A549 (cell line): ENCODE measurements around the gene CHIA. TPM values are rescaled to one million over a fixed set of nuclear protein-coding genes. Genes with fewer than 3 reads are reported as not detected.
"Not testable (repeated sequence)": the region's sequence is repeated elsewhere in the genome, so short reads cannot be mapped to it uniquely, and the experiment has no call there.

ENCODE experiments used
- ATAC-seq, 2 experiments: fragments of 200-7000 bp in 1 of 2; fragments of >200 bp in 1 of 2; cut with Nextera tagmentation in 1 of 2; cut with Tn5 transposase in 1 of 2; 3 replicates each; pipeline versions ENCODE4 v1.8.0 to v1.9.1; 2018 to 2020; ENCODE audit warnings: mild to moderate bottlenecking in 1 of 2, moderate library complexity in 1 of 2
- CTCF ChIA-PET: fragments of 300-600 bp; sonication (Branson Sonifier 250); formaldehyde crosslinking; extraction: SDS; loops from one replicate; lab custom pipeline; 2021; ENCODE audit warnings: antibody characterized with exemption, inconsistent platforms; lab: Yijun Ruan, JAX
- POLR2A ChIA-PET: fragments of 350-600 bp; formaldehyde crosslinking; extraction: SDS; loops from one replicate; lab custom pipeline; 2021; ENCODE audit warnings: antibody characterized with exemption, inconsistent platforms; lab: Yijun Ruan, JAX
- DNase-seq, 2 experiments: peaks; one replicate each; pipeline versions ENCODE4 v3.0.0 to v3.0.0-alpha.2; 2011 to 2016; ENCODE audit warnings: low read depth in 1 of 2, low spot score in 1 of 2
- FAIRE-seq: peaks from 2 replicates; lab custom pipeline; 2011; peaks lifted over from hg19 to GRCh38; lab: Jason Lieb, UNC
- H3K27ac ChIP-seq, 2 experiments: fragments of >200 bp; sonication (Bioruptor Twin); formaldehyde crosslinking; 3 replicates each; pipeline ENCODE4 v1.5.1; 2016 to 2017
- H3K4me1 ChIP-seq: fragments of >200 bp; sonication (Bioruptor Twin); formaldehyde crosslinking; 3 replicates; pipeline ENCODE4 v1.6.1; 2016
- H3K4me2 ChIP-seq: fragments of >200 bp; sonication (Bioruptor Twin); formaldehyde crosslinking; 3 replicates; pipeline ENCODE4 v1.6.1; 2016
- H3K4me3 ChIP-seq: fragments of >200 bp; sonication (Bioruptor Twin); formaldehyde crosslinking; 3 replicates; pipeline ENCODE4 v1.5.1; 2016
- H3K9me3 ChIP-seq: fragments of >200 bp; sonication (Bioruptor Twin); formaldehyde crosslinking; 3 replicates; pipeline ENCODE4 v1.6.1; 2016
- BHLHE40 ChIP-seq: IDR thresholded peaks from 2 replicates; pipeline ENCODE4 v1.6.1; 2012; ENCODE audit warnings: low read depth, low read length, inconsistent platforms
- CHD4 ChIP-seq: fragments of 200-600 bp; sonication (generic); IDR thresholded peaks from 2 replicates; pipeline ENCODE4 v1.6.1; 2016; ENCODE audit warnings: antibody characterized with exemption, mild to moderate bottlenecking, borderline replicate concordance
- EHF ChIP-seq: fragments of 250-450 bp; sonication (Bioruptor Pico); IDR thresholded peaks from 2 replicates; pipeline ENCODE4 v1.5.0; 2020; ENCODE audit warnings: mild to moderate bottlenecking
- ESRRA ChIP-seq: fragments of 150-350 bp; IDR thresholded peaks from 2 replicates; pipeline ENCODE4 v1.6.1; 2014; ENCODE audit warnings: mild to moderate bottlenecking, low read length, borderline replicate concordance
- GATA3 ChIP-seq: IDR thresholded peaks from 2 replicates; pipeline ENCODE4 v1.6.1; 2012; ENCODE audit warnings: borderline replicate concordance
- KDM1A ChIP-seq: fragments of 200-600 bp; sonication (generic); IDR thresholded peaks from 2 replicates; pipeline ENCODE4 v1.6.1; 2016; ENCODE audit warnings: low read depth, mild to moderate bottlenecking
- MAFK ChIP-seq: fragments of 450-650 bp; IDR thresholded peaks from 2 replicates; pipeline ENCODE4 v1.6.1; 2014; ENCODE audit not compliant: partially characterized antibody
- NR3C1 ChIP-seq: fragments of >200 bp; sonication (Bioruptor Twin); formaldehyde crosslinking; IDR thresholded peaks from 3 replicates; pipeline ENCODE4 v1.6.1; 2017
- RAD21 ChIP-seq, 2 experiments: fragments of >200 bp in 1 of 2; sonication (Bioruptor Twin) in 1 of 2; formaldehyde crosslinking in 1 of 2; IDR thresholded peaks in 1 of 2; conservative IDR thresholded peaks in 1 of 2; 2 replicates in 1 of 2; 3 replicates in 1 of 2; pipeline ENCODE4 v1.6.1; 2012 to 2018; ENCODE audit warnings: inconsistent platforms in 1 of 2
- RARB ChIP-seq: fragments of 250-450 bp; sonication (Bioruptor Pico); IDR thresholded peaks from 2 replicates; pipeline ENCODE4 v1.8.0; 2021; ENCODE audit warnings: mild to moderate bottlenecking, moderate library complexity
- SMC3 ChIP-seq: fragments of >200 bp; sonication (Bioruptor Twin); formaldehyde crosslinking; IDR thresholded peaks from 3 replicates; pipeline ENCODE4 v1.6.1; 2018; ENCODE audit warnings: inconsistent platforms
- TP53 ChIP-seq: fragments of 250-450 bp; sonication (Bioruptor Pico); IDR thresholded peaks from 2 replicates; pipeline ENCODE4 v1.5.0; 2021; ENCODE audit warnings: mild to moderate bottlenecking, moderate library complexity
- ZFP36 ChIP-seq: fragments of 450-650 bp; IDR thresholded peaks from 2 replicates; pipeline ENCODE4 v1.6.1; 2014; ENCODE audit warnings: borderline replicate concordance; ENCODE audit not compliant: partially characterized antibody
- ZNF302 ChIP-seq: fragments of 250-450 bp; sonication (Bioruptor Pico); IDR thresholded peaks from 2 replicates; pipeline ENCODE4 v1.9.0; 2021; ENCODE audit warnings: inconsistent platforms, mild to moderate bottlenecking, moderate library complexity
- WGBS: methylation state at CpG from one replicate; pipeline ENCODE4 v1.1.6; 2017; ENCODE audit errors: missing lambda C conversion rate; 5-methylcytosine and 5-hydroxymethylcytosine counted together
- polyA plus RNA-seq, 4 experiments: library from polyadenylated mRNA; depleted of rRNA in 3 of 4; stranded (reverse); fragments of >200 nt; fragmentation: RNase III in 1 of 4; extraction: RNeasy Plus Mini Kit Qiagen cat#74134 plus additional on column Dnase treatment in 1 of 4; gene quantifications; 2 replicates in 3 of 4; 3 replicates in 1 of 4; pipeline ENCODE4 v1.2.3, GENCODE V29; 2011 to 2017
- TF ChIP-seq, protein P1 (sequence below): fragments of >200 bp; sonication (Bioruptor Twin); formaldehyde crosslinking; IDR thresholded peaks from 3 replicates; pipeline ENCODE4 v1.5.1; 2016
- TF ChIP-seq, protein P2 (sequence below): IDR thresholded peaks from 2 replicates; pipeline ENCODE4 v1.6.1; 2012
- TF ChIP-seq, protein P3 (sequence below): fragments of 200-600 bp; sonication (generic); IDR thresholded peaks from 2 replicates; pipeline ENCODE4 v1.6.1; 2016; ENCODE audit warnings: antibody characterized with exemption, mild to moderate bottlenecking, moderate library complexity

CHIA gene
- polyA plus RNA-seq, 2 of the 4 experiments (the other 2 are of a cell fraction): not detected

DNA sequence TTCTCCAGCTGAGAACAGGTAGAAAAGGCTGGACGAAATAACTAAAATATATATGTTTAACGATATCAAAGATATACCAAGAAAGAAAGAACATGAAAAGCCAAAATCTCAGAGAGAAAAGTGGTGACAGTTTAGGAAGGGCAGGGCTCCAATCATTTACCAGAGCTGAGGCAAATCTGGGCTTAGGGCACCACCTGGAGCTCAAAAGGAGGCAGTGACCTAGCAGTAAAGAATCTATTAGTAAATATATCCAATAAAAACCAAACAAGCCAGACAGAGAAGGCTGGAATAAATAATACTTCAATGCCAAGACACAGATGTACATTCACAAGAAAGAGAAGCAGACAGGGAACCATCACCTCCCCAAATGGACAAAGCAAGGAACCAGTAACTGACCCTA, 43.5 kb downstream of the CHIA start:
- ChIA-PET CTCF (interaction anchor here (0.6 to 3.7 kb wide), 3 partner anchors 17 to 225 kb away, joined by 3 to 16 read pairs (median 3); no protein-coding TSS in a partner anchor), POLR2A (no interaction called here)
- Histone ChIP-seq H3K9me3 (no peaks in the 10 kb centered on the region), H3K27ac (no peak overlapping the region), H3K4me3 (no peak overlapping the region), H3K4me2 (no peak overlapping the region), H3K4me1 (no peaks in the 10 kb centered on the region)
- FAIRE-seq (no peak), DNase-seq (peak in 1 of 2 experiments; percentile 20), ATAC-seq (peak in 1 of 2 experiments; percentile 46; a peak in 1 of 6 replicates)
- 2% methylated on average over 2 of the region's 2 CpGs for WGBS
- TF ChIP-seq RAD21 (conservative IDR thresholded peaks at IDR 0.05 in 1 of 2, IDR thresholded peaks at IDR 0.05 in 1 of 2): peak; percentile 38 to 71; a peak in 3 of 5 replicates
- TF ChIP-seq, protein P1, sequence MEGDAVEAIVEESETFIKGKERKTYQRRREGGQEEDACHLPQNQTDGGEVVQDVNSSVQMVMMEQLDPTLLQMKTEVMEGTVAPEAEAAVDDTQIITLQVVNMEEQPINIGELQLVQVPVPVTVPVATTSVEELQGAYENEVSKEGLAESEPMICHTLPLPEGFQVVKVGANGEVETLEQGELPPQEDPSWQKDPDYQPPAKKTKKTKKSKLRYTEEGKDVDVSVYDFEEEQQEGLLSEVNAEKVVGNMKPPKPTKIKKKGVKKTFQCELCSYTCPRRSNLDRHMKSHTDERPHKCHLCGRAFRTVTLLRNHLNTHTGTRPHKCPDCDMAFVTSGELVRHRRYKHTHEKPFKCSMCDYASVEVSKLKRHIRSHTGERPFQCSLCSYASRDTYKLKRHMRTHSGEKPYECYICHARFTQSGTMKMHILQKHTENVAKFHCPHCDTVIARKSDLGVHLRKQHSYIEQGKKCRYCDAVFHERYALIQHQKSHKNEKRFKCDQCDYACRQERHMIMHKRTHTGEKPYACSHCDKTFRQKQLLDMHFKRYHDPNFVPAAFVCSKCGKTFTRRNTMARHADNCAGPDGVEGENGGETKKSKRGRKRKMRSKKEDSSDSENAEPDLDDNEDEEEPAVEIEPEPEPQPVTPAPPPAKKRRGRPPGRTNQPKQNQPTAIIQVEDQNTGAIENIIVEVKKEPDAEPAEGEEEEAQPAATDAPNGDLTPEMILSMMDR: peak; percentile 23; the same call in 1 of the 3 replicates
- no peak for TF ChIP-seq CHD4
- no peak for TF ChIP-seq GATA3
- peak; percentile 37; the same call in 2 of the 3 replicates for TF ChIP-seq SMC3

DNA sequence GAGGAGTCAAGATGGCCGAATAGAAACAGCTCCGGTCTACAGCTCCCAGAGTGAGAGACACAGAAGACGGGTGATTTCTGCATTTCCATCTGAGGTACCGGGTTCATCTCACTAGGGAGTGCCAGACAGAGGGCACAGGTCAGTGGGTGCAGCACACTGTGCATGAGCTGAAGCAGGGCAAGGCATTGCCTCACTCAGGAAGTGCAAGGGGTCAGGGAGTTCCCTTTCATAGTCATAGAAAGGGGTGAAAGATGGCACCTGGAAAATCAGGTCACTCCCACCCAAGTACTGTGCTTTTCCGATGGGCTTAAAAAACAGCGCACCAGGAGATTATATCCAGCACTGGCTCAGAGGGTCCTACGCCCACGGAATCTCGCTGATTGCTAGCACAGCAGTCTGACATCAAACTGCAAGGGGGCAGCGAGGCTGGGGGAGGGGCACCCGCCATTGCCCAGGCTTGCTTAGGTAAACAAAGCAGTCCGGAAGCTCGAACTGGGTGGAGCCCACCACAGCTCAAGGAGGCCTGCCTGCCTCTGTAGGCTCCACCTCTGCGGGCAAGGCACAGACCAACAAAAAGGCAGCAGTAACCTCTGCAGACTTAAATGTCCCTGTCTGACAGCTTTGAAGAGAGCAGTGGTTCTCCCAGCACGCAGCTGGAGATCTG, 44.7 kb downstream of the CHIA start:
- DNase-seq, POLR2A ChIA-PET, H3K4me2 ChIP-seq, H3K4me1 ChIP-seq, ATAC-seq, FAIRE-seq, H3K4me3 ChIP-seq, H3K27ac ChIP-seq, H3K9me3 ChIP-seq: not testable (repeated sequence)
- CTCF ChIA-PET: interaction anchor here (3.7 kb wide), 1 partner anchor 112 kb away, joined by 16 read pairs; no protein-coding TSS in a partner anchor
- 26% methylated on average over 11 of the region's 15 CpGs for WGBS

DNA sequence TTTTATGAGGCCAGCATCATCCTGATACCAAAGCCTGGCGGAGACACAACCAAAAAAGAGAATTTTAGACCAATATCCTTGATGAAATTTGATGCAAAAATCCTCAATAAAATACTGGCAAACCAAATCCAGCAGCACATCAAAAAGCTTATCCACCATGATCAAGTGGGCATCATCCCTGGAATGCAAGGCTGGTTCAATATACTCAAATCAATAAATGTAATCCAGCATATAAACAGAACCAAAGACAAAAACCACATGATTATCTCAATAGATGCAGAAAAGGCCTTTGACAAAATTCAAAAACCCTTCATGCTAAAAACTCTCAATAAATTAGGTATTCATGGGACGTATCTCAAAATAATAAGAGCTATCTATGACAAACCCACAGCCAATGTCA, 48.2 kb downstream of the CHIA start:
- FAIRE-seq, H3K4me2 ChIP-seq, ATAC-seq, POLR2A ChIA-PET, H3K4me3 ChIP-seq, H3K4me1 ChIP-seq, DNase-seq, CTCF ChIA-PET, H3K9me3 ChIP-seq, H3K27ac ChIP-seq: not testable (repeated sequence)
- 11% methylated on average over 2 of the region's 2 CpGs for WGBS

DNA sequence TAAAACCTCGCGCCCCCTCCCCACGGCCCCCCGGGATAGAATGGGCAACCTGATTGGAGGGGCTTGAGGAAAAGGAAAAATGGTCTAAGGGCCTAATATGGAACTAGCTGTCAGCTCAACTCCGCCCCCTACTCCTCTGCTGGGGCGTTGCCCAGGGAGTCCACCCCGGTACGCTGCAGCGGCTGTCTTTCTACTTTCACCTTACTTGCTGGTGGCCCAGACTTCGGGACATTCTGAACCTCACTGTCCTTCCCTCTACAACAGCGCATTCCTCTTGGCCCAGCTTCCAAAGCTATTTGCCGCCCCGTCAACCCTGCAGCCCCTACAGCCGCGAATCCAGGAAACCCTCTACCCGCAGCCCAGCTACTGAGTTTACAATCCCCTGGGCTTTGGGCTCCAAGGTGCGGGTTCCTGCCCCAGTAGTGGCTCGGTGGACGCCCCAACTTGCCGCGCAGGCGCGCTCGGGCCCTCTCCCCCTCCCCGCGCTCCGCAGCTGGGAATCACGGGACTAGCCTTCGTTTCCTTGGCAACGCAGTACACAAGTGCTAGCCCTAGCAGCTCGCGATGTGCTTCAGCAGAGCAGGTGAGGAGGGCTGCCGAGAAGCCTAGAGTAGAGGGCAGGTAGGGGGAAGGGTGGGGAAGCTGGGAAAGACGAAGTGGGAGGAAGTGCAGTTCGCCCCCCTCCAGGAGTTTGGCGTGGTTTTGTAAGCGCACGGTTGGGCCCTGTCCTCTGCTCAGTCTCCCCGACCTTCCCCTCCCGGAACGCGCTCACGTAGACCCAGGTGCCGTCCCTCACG, 55.6 kb downstream of the CHIA start:
- H3K4me1 ChIP-seq: no peaks in the 10 kb centered on the region
- FAIRE-seq: no peak
- peak overlapping the region; percentile 86 for H3K4me2 ChIP-seq
- ATAC-seq: peak; percentile 95 to 96
- POLR2A ChIA-PET: interaction anchor here (1.2 kb wide), 1 partner anchor 207 kb away, joined by 3 read pairs; the partner anchor contains the start of genes CEPT1 and DRAM2
- peak; percentile 56 to 64 for DNase-seq
- peak overlapping the region; percentile 69 to 85; a peak in 5 of 6 replicates for H3K27ac ChIP-seq
- TF ChIP-seq BHLHE40: 0 out of 2 replicates have a peak, but pooled peaks have one; percentile 24
- no peak for TF ChIP-seq ESRRA
- no peaks in the 10 kb centered on the region for H3K9me3 ChIP-seq
- peak overlapping the region; percentile 52 for H3K4me3 ChIP-seq
- WGBS: 32% methylated on average over 27 of the region's 45 CpGs
- CTCF ChIA-PET: interaction anchor here (1.0 to 1.8 kb wide), 3 partner anchors 17 to 126 kb away, joined by 3 to 4 read pairs (median 4); no protein-coding TSS in a partner anchor

DNA sequence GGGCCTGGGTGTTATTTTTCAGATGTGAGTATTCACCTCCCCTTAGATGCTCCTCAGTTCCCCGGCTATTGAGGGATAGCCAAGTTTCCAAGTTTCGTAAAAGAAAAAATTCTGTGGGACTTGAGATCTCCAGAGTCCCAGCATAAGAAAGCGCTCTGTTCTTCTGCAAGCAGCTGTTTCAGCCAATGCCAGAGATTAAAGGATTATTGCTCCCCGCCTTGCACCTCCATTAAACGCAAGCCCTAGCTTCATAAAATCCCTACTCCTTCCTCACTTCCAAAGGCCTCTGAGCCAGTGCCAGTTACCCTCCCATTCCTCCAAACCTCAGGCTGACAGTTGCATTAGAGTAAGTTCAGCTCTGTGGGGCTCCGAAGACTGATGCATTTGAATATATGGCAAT, 56.4 kb downstream of the CHIA start:
- no peaks in the 10 kb centered on the region for H3K9me3 ChIP-seq
- FAIRE-seq: no peak
- no peak overlapping the region for H3K4me3 ChIP-seq
- peak overlapping the region; percentile 86; the same call in 1 of the 3 replicates for H3K4me2 ChIP-seq
- no peak for DNase-seq
- ChIA-PET CTCF (interaction anchor here (1.7 to 1.8 kb wide), 2 partner anchors 19 to 53 kb away, joined by 3 to 4 read pairs; no protein-coding TSS in a partner anchor), POLR2A (interaction anchor here (1.2 kb wide), 1 partner anchor 208 kb away, joined by 3 read pairs; the partner anchor contains the start of genes CEPT1 and DRAM2)
- H3K27ac ChIP-seq: no peak overlapping the region
- 87% methylated on average over 6 of the region's 6 CpGs for WGBS
- ATAC-seq: no peak
- no peaks in the 10 kb centered on the region for H3K4me1 ChIP-seq
- TF ChIP-seq KDM1A: no peak
- TF ChIP-seq TP53 (CRISPR knock-in tag): no peak
- no peak for TF ChIP-seq NR3C1
- TF ChIP-seq, protein P2, sequence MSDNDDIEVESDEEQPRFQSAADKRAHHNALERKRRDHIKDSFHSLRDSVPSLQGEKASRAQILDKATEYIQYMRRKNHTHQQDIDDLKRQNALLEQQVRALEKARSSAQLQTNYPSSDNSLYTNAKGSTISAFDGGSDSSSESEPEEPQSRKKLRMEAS: no peak
- TF ChIP-seq, protein P3, sequence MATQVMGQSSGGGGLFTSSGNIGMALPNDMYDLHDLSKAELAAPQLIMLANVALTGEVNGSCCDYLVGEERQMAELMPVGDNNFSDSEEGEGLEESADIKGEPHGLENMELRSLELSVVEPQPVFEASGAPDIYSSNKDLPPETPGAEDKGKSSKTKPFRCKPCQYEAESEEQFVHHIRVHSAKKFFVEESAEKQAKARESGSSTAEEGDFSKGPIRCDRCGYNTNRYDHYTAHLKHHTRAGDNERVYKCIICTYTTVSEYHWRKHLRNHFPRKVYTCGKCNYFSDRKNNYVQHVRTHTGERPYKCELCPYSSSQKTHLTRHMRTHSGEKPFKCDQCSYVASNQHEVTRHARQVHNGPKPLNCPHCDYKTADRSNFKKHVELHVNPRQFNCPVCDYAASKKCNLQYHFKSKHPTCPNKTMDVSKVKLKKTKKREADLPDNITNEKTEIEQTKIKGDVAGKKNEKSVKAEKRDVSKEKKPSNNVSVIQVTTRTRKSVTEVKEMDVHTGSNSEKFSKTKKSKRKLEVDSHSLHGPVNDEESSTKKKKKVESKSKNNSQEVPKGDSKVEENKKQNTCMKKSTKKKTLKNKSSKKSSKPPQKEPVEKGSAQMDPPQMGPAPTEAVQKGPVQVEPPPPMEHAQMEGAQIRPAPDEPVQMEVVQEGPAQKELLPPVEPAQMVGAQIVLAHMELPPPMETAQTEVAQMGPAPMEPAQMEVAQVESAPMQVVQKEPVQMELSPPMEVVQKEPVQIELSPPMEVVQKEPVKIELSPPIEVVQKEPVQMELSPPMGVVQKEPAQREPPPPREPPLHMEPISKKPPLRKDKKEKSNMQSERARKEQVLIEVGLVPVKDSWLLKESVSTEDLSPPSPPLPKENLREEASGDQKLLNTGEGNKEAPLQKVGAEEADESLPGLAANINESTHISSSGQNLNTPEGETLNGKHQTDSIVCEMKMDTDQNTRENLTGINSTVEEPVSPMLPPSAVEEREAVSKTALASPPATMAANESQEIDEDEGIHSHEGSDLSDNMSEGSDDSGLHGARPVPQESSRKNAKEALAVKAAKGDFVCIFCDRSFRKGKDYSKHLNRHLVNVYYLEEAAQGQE: no peak
- TF ChIP-seq ZFP36: no peak
- TF ChIP-seq RARB (CRISPR knock-in tag): no peak
- TF ChIP-seq ZNF302: no peak
- TF ChIP-seq EHF (CRISPR knock-in tag): no peak
- TF ChIP-seq MAFK: no peak
